ENCODE measurements around the gene AJM1. TPM values are rescaled to one million over a fixed set of nuclear protein-coding genes. Genes with fewer than 3 reads are reported as not detected.

The AJM1 gene
- total and polyA plus RNA-seq, 2 of the 8 experiments (the other 6 are each of a cell fraction or from before 2014, with no cell fraction given): 0.12 to 0.97 TPM

GRCh38 chr9:136806067-136806466 lies 36.2 kb upstream of the AJM1 start:
- POLR2A ChIA-PET (ENCODE audit: partially characterized antibody): interaction anchor here (1.3 to 7.8 kb wide), 5 partner anchors 14 to 79 kb away, joined by 3 to 96 read pairs (median 6); partner anchors contain the start of gene AJM1
- no peak for FAIRE-seq
- no peak overlapping the region; a peak in 1 of 4 replicates for H3K4me2 ChIP-seq (ENCODE audit: insufficient read depth in 1 of 2, low read depth in 2 of 2, low read length in 2 of 2)

More at GRCh38 chr9:136806067-136806466, 36.2 kb upstream of the AJM1 start:
- Histone ChIP-seq H3K9ac (replicated peaks in 1 of 4; ENCODE audit: extremely low read depth in 1 of 4, low read depth in 3 of 4, low read length in 3 of 4) (no peak overlapping the region), H2BK5ac (ENCODE audit: low read depth, low read length) (no peak overlapping the region), H2BK20ac (ENCODE audit: low read length) (no peak overlapping the region), H2AFZ (ENCODE audit: low read length) (no peak overlapping the region), H3K79me2 (ENCODE audit: control insufficient read depth in 1 of 2, insufficient read depth in 2 of 2, low read length in 2 of 2) (peaks cover 5 to 27% of the 10 kb centered on the region in 2 experiments), H3K9me3 (ENCODE audit: insufficient read depth in 2 of 2, low read depth in 1 of 2, low read length in 1 of 2) (no peaks in the 10 kb centered on the region), H4K20me1 (replicated peaks in 1 of 2; ENCODE audit: control insufficient read depth in 1 of 2, insufficient read depth in 2 of 2, low read length in 2 of 2) (peaks cover 5 to 12% of the 10 kb centered on the region in 2 experiments), H4K5ac (ENCODE audit: insufficient read length, low read depth, low read length) (no peak overlapping the region), H3K79me1 (ENCODE audit: low read depth, low read length) (peaks cover 2% of the 10 kb centered on the region), H4K91ac (replicated peaks; ENCODE audit: insufficient read length, low read length) (no peak overlapping the region), H3K56ac (replicated peaks; ENCODE audit: insufficient read length, low read depth, low read length) (no peak overlapping the region), H3K14ac (ENCODE audit: insufficient read length) (no peak overlapping the region), H3K27me3 (replicated peaks in 1 of 4; ENCODE audit: control insufficient read depth in 3 of 4, extremely low read depth in 1 of 4, insufficient read depth in 3 of 4, low read length in 3 of 4) (peaks cover 0 to 17% (median 8%) of the 10 kb centered on the region in 4 experiments; a peak in 3 of 7 replicates), H2AK5ac (ENCODE audit: low read depth, low read length) (no peak overlapping the region), H3K4me3 (ENCODE audit: extremely low read depth in 1 of 4, insufficient read depth in 2 of 4, low read depth in 3 of 4, low read length in 4 of 4) (no peak overlapping the region), H2BK15ac (ENCODE audit: low read length) (no peak overlapping the region), H3K23me2 (ENCODE audit: low read depth, low read length) (peaks cover 9% of the 10 kb centered on the region; the same call in 1 of the 2 replicates), H2BK12ac (ENCODE audit: low read depth, low read length) (no peak overlapping the region), H3K18ac (ENCODE audit: extremely low read depth, low read length) (no peak overlapping the region), H3K23ac (ENCODE audit: insufficient read length) (no peak overlapping the region), H3K4me1 (replicated peaks in 1 of 4; ENCODE audit: control insufficient read depth in 3 of 4, insufficient read depth in 4 of 4, low read length in 3 of 4) (peaks cover 0 to 13% (median 7%) of the 10 kb centered on the region in 4 experiments; a peak in 6 of 7 replicates), H4K8ac (ENCODE audit: extremely low read depth, insufficient read depth, low read length) (no peak overlapping the region; the same call in 1 of the 2 replicates), H3K36me3 (ENCODE audit: control insufficient read depth in 2 of 4, insufficient read depth in 4 of 4, low read length in 3 of 4) (peaks cover 0 to 10% (median 1%) of the 10 kb centered on the region in 4 experiments; a peak in 3 of 8 replicates), H3K4ac (replicated peaks; ENCODE audit: insufficient read length, low read depth, low read length) (no peak overlapping the region), H2BK120ac (replicated peaks; ENCODE audit: low read depth, low read length) (no peak overlapping the region), H3K27ac (ENCODE audit: low read depth, low read length) (no peak overlapping the region)
- WGBS, 2 experiments (ENCODE audit: extremely low coverage in 1 of 2, insufficient coverage in 1 of 2, insufficient read length in 1 of 2, insufficient replicate concordance in 2 of 2, low coverage in 1 of 2, low lambda C conversion rate in 2 of 2, missing lambda C conversion rate in 1 of 2): 92% methylated on average over 9 of the region's 10 CpGs; no CpG with 5 or more reads in 1 of the 2 experiments
- no peak for DNase-seq (ENCODE audit: low read depth in 1 of 2, low spot score in 2 of 2)
- CTCF ChIA-PET (ENCODE audit: partially characterized antibody): interaction anchor here (0.7 to 2.3 kb wide), 7 partner anchors 8 to 223 kb away, joined by 3 to 10 read pairs (median 4); partner anchors contain the start of genes AJM1 and CCDC183
- TF ChIP-seq CHD2 (IDR thresholded peaks at IDR 0.05; ENCODE audit: low read length): no peak
- no peak for TF ChIP-seq GABPA (IDR thresholded peaks at IDR 0.05; ENCODE audit: borderline replicate concordance, insufficient read depth, low read length)
- no peak for TF ChIP-seq SRF (IDR thresholded peaks at IDR 0.05; ENCODE audit: low read depth, low read length)
- no peak for TF ChIP-seq RFX5 (IDR thresholded peaks at IDR 0.05; ENCODE audit: borderline replicate concordance, low read depth, low read length)
- no peak for TF ChIP-seq KDM4A (IDR thresholded peaks at IDR 0.05; ENCODE audit: low read depth, low read length, severe bottlenecking)
- TF ChIP-seq SAP30 (IDR thresholded peaks at IDR 0.05; ENCODE audit: insufficient read depth, insufficient replicate concordance, low read length): no peak
- no peak for TF ChIP-seq BCL11A (IDR thresholded peaks at IDR 0.05; ENCODE audit: low read depth in 2 of 2, low read length in 2 of 2)

Data from H1 (cell line).